AG04450 (cell line): ENCODE measurements around the gene NFYB. TPM values are rescaled to one million over a fixed set of nuclear protein-coding genes. Genes with fewer than 3 reads are reported as not detected.

Experiments used
- CTCF ChIA-PET: fragments of 300-600, 350-600 bp; formaldehyde crosslinking; extraction: SDS; loops from one replicate; lab custom pipeline; 2022; ENCODE audit warnings: antibody characterized with exemption, inconsistent platforms; lab: Charles Lee
- POLR2A ChIA-PET: fragments of 350-600 bp; formaldehyde crosslinking; extraction: SDS; loops from one replicate; lab custom pipeline; 2021; ENCODE audit warnings: antibody characterized with exemption, inconsistent platforms; lab: Yijun Ruan, JAX
- DNase-seq: peaks from one replicate; pipeline ENCODE4 v3.0.0-alpha.2; 2011; ENCODE audit warnings: low read depth, low spot score
- H3K27ac ChIP-seq: one replicate; pipeline ENCODE4 v1.5.1; 2012; ENCODE audit warnings: low read depth, low read length, control low read depth
- H3K27me3 ChIP-seq: one replicate; pipeline ENCODE4 v1.6.0; 2012; ENCODE audit warnings: low read length; ENCODE audit not compliant: control insufficient read depth, insufficient read depth
- H3K4me3 ChIP-seq: 2 replicates; pipeline ENCODE4 v1.5.1; 2011; ENCODE audit warnings: mild to moderate bottlenecking, low read depth, low read length, control low read depth
- H3K9me3 ChIP-seq: 2 replicates; pipeline ENCODE4 v1.5.1; 2012; ENCODE audit warnings: low read length; ENCODE audit not compliant: control insufficient read depth, insufficient read depth
- polyA plus RNA-seq: library from polyadenylated mRNA; depleted of rRNA; stranded (reverse); fragments of >200 nt; gene quantifications from 2 replicates; pipeline ENCODE4 v1.2.3, GENCODE V29; 2011
- TF ChIP-seq, protein P1 (sequence below): IDR thresholded peaks from 2 replicates; pipeline ENCODE4 v1.5.1; 2011; ENCODE audit warnings: low read depth, low read length, control low read depth, inconsistent platforms

Gene NFYB
- polyA plus RNA-seq, 1 experiment = 57.9 TPM

DNA sequence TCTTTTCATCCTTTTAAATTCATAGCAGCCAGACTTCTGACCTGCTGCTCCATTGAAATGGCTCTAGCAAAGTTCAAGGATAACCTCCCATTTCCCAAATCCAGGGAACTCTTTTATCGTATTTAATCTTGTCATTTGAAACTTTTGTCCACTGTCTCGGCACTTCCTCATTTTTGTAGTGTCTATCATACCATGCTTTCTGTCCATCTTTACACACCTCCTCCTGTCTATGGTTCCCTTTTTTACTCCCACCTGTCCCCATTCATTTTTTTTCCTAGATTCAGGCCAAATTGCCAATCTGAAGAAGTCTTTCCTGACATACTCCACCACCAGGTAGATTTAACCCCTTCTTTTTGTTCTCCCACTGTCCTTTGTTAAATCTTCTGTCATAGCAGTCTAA, 31.0 kb downstream of the NFYB start:
- ChIA-PET CTCF (interaction anchor here (0.5 to 4.5 kb wide), 4 partner anchors 15 to 230 kb away, joined by 3 to 47 read pairs (median 14); no protein-coding TSS in a partner anchor), POLR2A (no interaction called here)
- Histone ChIP-seq H3K4me3 (no peak overlapping the region), H3K27ac (no peak overlapping the region), H3K9me3 (no peaks in the 10 kb centered on the region), H3K27me3 (no peaks in the 10 kb centered on the region)
- DNase-seq = no peak
- TF ChIP-seq, protein P1, sequence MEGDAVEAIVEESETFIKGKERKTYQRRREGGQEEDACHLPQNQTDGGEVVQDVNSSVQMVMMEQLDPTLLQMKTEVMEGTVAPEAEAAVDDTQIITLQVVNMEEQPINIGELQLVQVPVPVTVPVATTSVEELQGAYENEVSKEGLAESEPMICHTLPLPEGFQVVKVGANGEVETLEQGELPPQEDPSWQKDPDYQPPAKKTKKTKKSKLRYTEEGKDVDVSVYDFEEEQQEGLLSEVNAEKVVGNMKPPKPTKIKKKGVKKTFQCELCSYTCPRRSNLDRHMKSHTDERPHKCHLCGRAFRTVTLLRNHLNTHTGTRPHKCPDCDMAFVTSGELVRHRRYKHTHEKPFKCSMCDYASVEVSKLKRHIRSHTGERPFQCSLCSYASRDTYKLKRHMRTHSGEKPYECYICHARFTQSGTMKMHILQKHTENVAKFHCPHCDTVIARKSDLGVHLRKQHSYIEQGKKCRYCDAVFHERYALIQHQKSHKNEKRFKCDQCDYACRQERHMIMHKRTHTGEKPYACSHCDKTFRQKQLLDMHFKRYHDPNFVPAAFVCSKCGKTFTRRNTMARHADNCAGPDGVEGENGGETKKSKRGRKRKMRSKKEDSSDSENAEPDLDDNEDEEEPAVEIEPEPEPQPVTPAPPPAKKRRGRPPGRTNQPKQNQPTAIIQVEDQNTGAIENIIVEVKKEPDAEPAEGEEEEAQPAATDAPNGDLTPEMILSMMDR = no peak

DNA sequence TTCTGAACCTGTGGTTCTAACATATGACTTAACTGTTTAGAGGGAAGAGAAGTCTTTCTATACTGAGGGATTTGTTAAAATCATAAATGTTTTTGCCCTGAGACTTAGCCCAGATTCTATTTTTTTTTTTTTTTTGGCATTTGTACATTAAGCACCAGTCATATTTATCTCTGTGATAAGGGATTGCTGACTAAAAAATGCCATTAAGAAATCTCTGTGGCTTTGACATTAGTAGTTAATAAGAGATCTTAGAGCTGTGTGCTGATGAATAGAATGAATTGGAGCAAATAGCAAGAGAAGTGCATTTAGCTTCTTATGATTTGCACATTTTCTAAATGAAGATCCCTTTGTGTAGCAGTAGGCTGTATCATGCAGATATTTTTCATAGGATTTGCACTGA, 32.5 kb downstream of the NFYB start:
- Histone ChIP-seq H3K9me3 (no peaks in the 10 kb centered on the region), H3K27ac (no peak overlapping the region), H3K4me3 (no peak overlapping the region), H3K27me3 (no peaks in the 10 kb centered on the region)
- ChIA-PET CTCF (interaction anchor here (1.0 kb wide), 1 partner anchor 228 kb away, joined by 4 read pairs; no protein-coding TSS in a partner anchor), POLR2A (interaction anchor here (0.7 kb wide), 1 partner anchor 333 kb away, joined by 5 read pairs; no protein-coding TSS in a partner anchor)
- no peak for DNase-seq
- TF ChIP-seq, protein P1 = no peak

DNA sequence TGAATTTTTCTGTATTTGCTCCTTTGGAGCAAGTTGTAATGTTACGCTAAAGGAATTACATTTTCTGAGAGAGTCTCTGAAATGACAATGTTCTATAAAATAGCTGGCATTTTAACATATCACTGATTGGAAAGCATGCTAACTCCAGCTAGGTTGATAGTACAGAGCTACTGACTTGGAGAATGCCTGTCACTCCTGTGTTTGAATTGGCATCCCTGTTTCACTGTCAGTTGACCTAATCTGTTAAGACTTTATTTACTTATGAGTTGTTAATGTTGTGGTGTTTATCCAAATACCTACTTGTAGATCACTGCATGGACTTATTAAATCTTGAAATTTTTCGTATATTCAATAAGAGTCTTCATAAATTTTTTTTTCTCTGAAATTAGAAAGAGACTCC, 40.1 kb downstream of the NFYB start:
- ChIA-PET CTCF (interaction anchor here (6.0 kb wide), 1 partner anchor 11 kb away, joined by 82 read pairs; no protein-coding TSS in a partner anchor), POLR2A (interaction anchor here (1.4 kb wide), 1 partner anchor 40 kb away, joined by 3 read pairs; the partner anchor contains the start of gene NFYB)
- DNase-seq = no peak
- TF ChIP-seq, protein P1 = no peak
- Histone ChIP-seq H3K27ac (no peak overlapping the region), H3K9me3 (no peaks in the 10 kb centered on the region), H3K27me3 (no peaks in the 10 kb centered on the region), H3K4me3 (no peak overlapping the region)

DNA sequence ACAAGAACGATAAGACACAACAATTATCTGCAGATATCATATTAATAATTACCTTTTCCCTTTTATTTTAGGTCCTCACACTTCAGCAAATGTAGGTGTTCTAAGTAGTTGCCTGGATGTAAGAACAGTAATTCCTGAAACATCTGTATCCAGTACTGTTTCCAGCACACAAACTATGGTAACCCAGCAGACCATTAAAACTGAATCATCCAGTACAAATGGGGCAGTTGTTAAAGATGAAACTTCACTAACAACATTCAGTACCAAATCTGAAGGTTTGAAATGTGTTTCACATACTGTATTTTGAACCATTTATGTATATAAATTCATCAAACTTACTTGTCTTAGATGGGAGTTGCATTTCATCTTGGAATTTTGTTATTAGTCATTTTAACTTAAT, 42.7 kb downstream of the NFYB start:
- TF ChIP-seq, protein P1 = no peak
- DNase-seq = no peak
- Histone ChIP-seq H3K27me3 (no peaks in the 10 kb centered on the region), H3K9me3 (no peaks in the 10 kb centered on the region), H3K4me3 (no peak overlapping the region), H3K27ac (no peak overlapping the region)
- POLR2A ChIA-PET = no interaction called here
- CTCF ChIA-PET = no interaction called here

DNA sequence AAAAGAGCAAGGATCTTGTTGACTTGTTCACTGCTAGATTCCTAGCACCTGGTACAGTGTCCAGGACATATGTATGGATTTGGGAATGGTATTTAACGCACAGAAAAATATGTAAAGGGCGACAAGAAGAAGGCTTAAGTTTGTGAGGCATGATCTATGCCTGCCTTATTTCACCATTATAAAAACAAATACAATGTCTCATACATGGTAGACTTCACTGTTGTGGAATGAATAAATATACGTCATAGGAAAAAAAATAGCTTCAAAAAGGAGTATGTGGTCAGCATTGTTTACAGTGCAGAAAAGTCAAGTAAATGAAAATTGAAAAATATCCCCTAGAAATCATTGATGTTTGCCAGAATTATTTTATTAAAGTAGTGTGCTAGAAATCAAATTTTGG, 43.7 kb downstream of the NFYB start:
- Histone ChIP-seq H3K4me3 (no peak overlapping the region), H3K27ac (peak overlapping the region; percentile 22), H3K27me3 (no peaks in the 10 kb centered on the region), H3K9me3 (no peaks in the 10 kb centered on the region)
- ChIA-PET POLR2A (interaction anchor here (0.7 kb wide), 1 partner anchor 129 kb away, joined by 3 read pairs; the partner anchor contains the start of gene TDG), CTCF (interaction anchor here (1.0 kb wide), 1 partner anchor 15 kb away, joined by 8 read pairs; no protein-coding TSS in a partner anchor)
- peak; percentile 43 for DNase-seq
- TF ChIP-seq, protein P1 = no peak
